Ishikawa (cell line): ENCODE measurements around the gene PSMA2.

Experiments used
- CEBPB ChIP-seq: IDR thresholded peaks from 2 replicates; pipeline ENCODE4 v1.6.1; 2012
- CREB1 ChIP-seq: IDR thresholded peaks from 2 replicates; pipeline ENCODE4 v1.6.1; 2012; ENCODE audit warnings: low read depth
- EGR1 ChIP-seq: IDR thresholded peaks from 2 replicates; pipeline ENCODE4 v1.6.1; 2012
- EP300 ChIP-seq: IDR thresholded peaks from 2 replicates; pipeline ENCODE4 v1.6.1; 2012; ENCODE audit warnings: borderline replicate concordance
- FOXM1 ChIP-seq: IDR thresholded peaks from 2 replicates; pipeline ENCODE4 v1.6.1; 2012; ENCODE audit warnings: low read depth, borderline replicate concordance
- MAX ChIP-seq: IDR thresholded peaks from 2 replicates; pipeline ENCODE4 v1.6.1; 2012
- RAD21 ChIP-seq: IDR thresholded peaks from 2 replicates; pipeline ENCODE4 v1.6.1; 2012; ENCODE audit warnings: low read depth
- REST ChIP-seq: IDR thresholded peaks from 2 replicates; pipeline ENCODE4 v1.6.1; 2012; ENCODE audit warnings: low read depth, mild to moderate bottlenecking
- TAF1 ChIP-seq: IDR thresholded peaks from 2 replicates; pipeline ENCODE4 v1.6.1; 2012; ENCODE audit warnings: low read depth, mild to moderate bottlenecking
- TCF12 ChIP-seq: IDR thresholded peaks from 2 replicates; pipeline ENCODE4 v1.6.1; 2012; ENCODE audit warnings: low read depth
- USF1 ChIP-seq: IDR thresholded peaks from 2 replicates; pipeline ENCODE4 v1.6.1; 2012
- YY1 ChIP-seq: IDR thresholded peaks from 2 replicates; pipeline ENCODE4 v1.6.1; 2012; ENCODE audit warnings: low read depth
- ZBTB7A ChIP-seq: IDR thresholded peaks from 2 replicates; pipeline ENCODE4 v1.6.1; 2012; ENCODE audit warnings: low read depth

GRCh38 chr7:42880392-42880791 is 51.6 kb downstream of the PSMA2 start:
- TF ChIP-seq USF1 (no peak), RAD21 (no peak), YY1 (no peak), TCF12 (no peak), EGR1 (no peak), FOXM1 (no peak), REST (no peak), CEBPB (no peak), TAF1 (no peak), MAX (no peak), EP300 (no peak), CREB1 (no peak), ZBTB7A (no peak)
